Stimulated activated CD8-positive, alpha-beta memory T cell treated with anti-CD3 and anti-CD28 coated beads, Interleukin-4, amount 100 ng/mL, for 48 hours (primary cell): Measurements from ENCODE around the gene HJV.
"Not testable (repeated sequence)": the region's sequence is repeated elsewhere in the genome, so short reads cannot be mapped to it uniquely, and the experiment has no call there.

Source experiments
- DNase-seq: peaks from one replicate; pipeline ENCODE4 v3.0.0-alpha.2; 2020

The HJV gene

GRCh38 chr1:146021622-146022402, at the start of gene HJV:
Gene HJV, minus strand, starts transcription at chr1:146021735. Its CDS starts 1,504 bp downstream, at chr1:146020231.
- no peak for DNase-seq

- DNase-seq = not testable (repeated sequence)
These were observed 37.6 kb upstream of the HJV start for GRCh38 chr1:146059148-146059547.

- peak; percentile 87 for DNase-seq
These were observed 30.5 kb upstream of the HJV start for GRCh38 chr1:146051852-146052676.

GRCh38 chr1:146051452-146051851, 29.9 kb upstream of the HJV start:
- DNase-seq = no peak

GRCh38 chr1:146050652-146050963, 29.1 kb upstream of the HJV start:
- not testable (repeated sequence) for DNase-seq

GRCh38 chr1:146049866-146050651, 28.5 kb upstream of the HJV start:
- not testable (repeated sequence) for DNase-seq

GRCh38 chr1:146049436-146049835, 27.9 kb upstream of the HJV start:
- DNase-seq = no peak

GRCh38 chr1:146048514-146049115, 27.1 kb upstream of the HJV start:
- DNase-seq = not testable (repeated sequence)

- no peak for DNase-seq
These were observed 25.1 kb upstream of the HJV start for GRCh38 chr1:146046664-146047063.

- no peak for DNase-seq
These were observed 18.3 kb upstream of the HJV start for GRCh38 chr1:146039844-146040194.

- peak; percentile 90 for DNase-seq
These were observed 15.6 kb upstream of the HJV start for GRCh38 chr1:146036965-146037646.

- DNase-seq = no peak
These were observed 14.9 kb upstream of the HJV start for GRCh38 chr1:146036241-146036964.

- DNase-seq = no peak
These were observed 13.5 kb upstream of the HJV start for GRCh38 chr1:146035048-146035423.

GRCh38 chr1:146032631-146033219, 11.2 kb upstream of the HJV start:
- DNase-seq = no peak

- DNase-seq = no peak
These were observed 9.9 kb upstream of the HJV start for GRCh38 chr1:146031476-146031875.

- DNase-seq = no peak
These were observed 7.6 kb upstream of the HJV start for GRCh38 chr1:146029117-146029516.

GRCh38 chr1:146026650-146027049, 5.1 kb upstream of the HJV start:
- not testable (repeated sequence) for DNase-seq

- not testable (repeated sequence) for DNase-seq
These were observed 4.4 kb upstream of the HJV start for GRCh38 chr1:146025787-146026495.

- DNase-seq = no peak
These were observed 1.0 kb upstream of the HJV start for GRCh38 chr1:146022403-146023127.

- DNase-seq = no peak
These were observed 487 bp downstream of the HJV start for GRCh38 chr1:146021050-146021445.
